Activated naive CD8-positive, alpha-beta T cell treated with anti-CD3 and anti-CD28 coated beads, Interleukin-2, amount 50 U/mL, for 16 hours (primary cell): Measurements from ENCODE around the gene CACNA1E.
"Not testable (repeated sequence)": the region's sequence is repeated elsewhere in the genome, so short reads cannot be mapped to it uniquely, and the experiment has no call there.

Source experiments
- DNase-seq: peaks from one replicate; pipeline ENCODE4 v3.0.0-alpha.2; 2020; ENCODE audit warnings: low read depth, low spot score

CACNA1E gene

GRCh38 chr1:181516706-181517105 lies 33.4 kb downstream of the CACNA1E start:
- no peak for DNase-seq

GRCh38 chr1:181517181-181517875 lies 34.0 kb downstream of the CACNA1E start:
- DNase-seq, result no peak

GRCh38 chr1:181518152-181518551 lies 34.8 kb downstream of the CACNA1E start:
- no peak for DNase-seq

GRCh38 chr1:181522864-181523263 lies 39.5 kb downstream of the CACNA1E start:
- no peak for DNase-seq

- no peak for DNase-seq
Measured at GRCh38 chr1:181525104-181525721, 41.9 kb downstream of the CACNA1E start.

- not testable (repeated sequence) for DNase-seq
Measured at GRCh38 chr1:181528241-181528640, 44.9 kb downstream of the CACNA1E start.

- DNase-seq, result no peak
Measured at GRCh38 chr1:181531441-181531840, 48.1 kb downstream of the CACNA1E start.

GRCh38 chr1:181531951-181532600 lies 48.8 kb downstream of the CACNA1E start:
- DNase-seq, result no peak

GRCh38 chr1:181538836-181539235 lies 55.5 kb downstream of the CACNA1E start:
- no peak for DNase-seq

GRCh38 chr1:181541458-181541857 lies 58.1 kb downstream of the CACNA1E start:
- DNase-seq, result no peak

- no peak for DNase-seq
Measured at GRCh38 chr1:181541947-181542346, 58.6 kb downstream of the CACNA1E start.

GRCh38 chr1:181542406-181542805 lies 59.1 kb downstream of the CACNA1E start:
- DNase-seq, result not testable (repeated sequence)

GRCh38 chr1:181545395-181545794 lies 62.1 kb downstream of the CACNA1E start:
- DNase-seq, result no peak

- no peak for DNase-seq
Measured at GRCh38 chr1:181548497-181548896, 65.2 kb downstream of the CACNA1E start.

GRCh38 chr1:181551249-181551648 lies 67.9 kb downstream of the CACNA1E start:
- DNase-seq, result no peak

GRCh38 chr1:181551754-181552153 lies 68.4 kb downstream of the CACNA1E start:
- no peak for DNase-seq

- DNase-seq, result no peak
Measured at GRCh38 chr1:181554465-181554864, 71.1 kb downstream of the CACNA1E start.

GRCh38 chr1:181556631-181557030 lies 73.3 kb downstream of the CACNA1E start:
- no peak for DNase-seq

- DNase-seq, result no peak
Measured at GRCh38 chr1:181557313-181557712, 74.0 kb downstream of the CACNA1E start.

- DNase-seq, result no peak
Measured at GRCh38 chr1:181558416-181558815, 75.1 kb downstream of the CACNA1E start.

- no peak for DNase-seq
Measured at GRCh38 chr1:181559142-181559541, 75.8 kb downstream of the CACNA1E start.

GRCh38 chr1:181562395-181562794 lies 79.1 kb downstream of the CACNA1E start:
- DNase-seq, result no peak

GRCh38 chr1:181568736-181569135 lies 85.4 kb downstream of the CACNA1E start:
- DNase-seq, result no peak
